CD4-positive, alpha-beta T cell treated with Interleukin-15 for 1 hour (primary cell): Measurements from ENCODE around the gene SPDYC.

Source experiments
- DNase-seq: peaks from one replicate; pipeline ENCODE4 v3.0.0-alpha.2; 2020

Gene SPDYC

GRCh38 chr11:65207918-65208784, 38.1 kb downstream of the SPDYC start:
- no peak for DNase-seq

GRCh38 chr11:65208785-65209710, 39.0 kb downstream of the SPDYC start:
- DNase-seq: no peak

- no peak for DNase-seq
Measured at GRCh38 chr11:65209711-65210360, 39.8 kb downstream of the SPDYC start.

GRCh38 chr11:65210361-65210731, 40.3 kb downstream of the SPDYC start:
- DNase-seq: no peak

GRCh38 chr11:65210748-65211147, 40.7 kb downstream of the SPDYC start:
- DNase-seq: no peak

- DNase-seq: no peak
Measured at GRCh38 chr11:65211293-65212105, 41.5 kb downstream of the SPDYC start.

- DNase-seq: no peak
Measured at GRCh38 chr11:65212226-65212801, 42.3 kb downstream of the SPDYC start.

GRCh38 chr11:65213322-65214211, 43.5 kb downstream of the SPDYC start:
- peak; percentile 24 for DNase-seq

GRCh38 chr11:65214212-65214845, 44.3 kb downstream of the SPDYC start:
- DNase-seq: no peak

- no peak for DNase-seq
Measured at GRCh38 chr11:65215441-65216076, 45.5 kb downstream of the SPDYC start.

GRCh38 chr11:65216830-65217229, 46.8 kb downstream of the SPDYC start:
- no peak for DNase-seq

- DNase-seq: no peak
Measured at GRCh38 chr11:65217441-65218423, 47.7 kb downstream of the SPDYC start.

GRCh38 chr11:65218446-65218845, 48.4 kb downstream of the SPDYC start:
- DNase-seq: no peak

- DNase-seq: no peak
Measured at GRCh38 chr11:65219930-65220213, 49.8 kb downstream of the SPDYC start.

- no peak for DNase-seq
Measured at GRCh38 chr11:65221026-65221425, 51.0 kb downstream of the SPDYC start.
